ENCODE data around the gene GAN. TPM values are rescaled to one million over a fixed set of nuclear protein-coding genes. Genes with fewer than 3 reads are reported as not detected.

Gene GAN, protein sequence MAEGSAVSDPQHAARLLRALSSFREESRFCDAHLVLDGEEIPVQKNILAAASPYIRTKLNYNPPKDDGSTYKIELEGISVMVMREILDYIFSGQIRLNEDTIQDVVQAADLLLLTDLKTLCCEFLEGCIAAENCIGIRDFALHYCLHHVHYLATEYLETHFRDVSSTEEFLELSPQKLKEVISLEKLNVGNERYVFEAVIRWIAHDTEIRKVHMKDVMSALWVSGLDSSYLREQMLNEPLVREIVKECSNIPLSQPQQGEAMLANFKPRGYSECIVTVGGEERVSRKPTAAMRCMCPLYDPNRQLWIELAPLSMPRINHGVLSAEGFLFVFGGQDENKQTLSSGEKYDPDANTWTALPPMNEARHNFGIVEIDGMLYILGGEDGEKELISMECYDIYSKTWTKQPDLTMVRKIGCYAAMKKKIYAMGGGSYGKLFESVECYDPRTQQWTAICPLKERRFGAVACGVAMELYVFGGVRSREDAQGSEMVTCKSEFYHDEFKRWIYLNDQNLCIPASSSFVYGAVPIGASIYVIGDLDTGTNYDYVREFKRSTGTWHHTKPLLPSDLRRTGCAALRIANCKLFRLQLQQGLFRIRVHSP
- total RNA-seq (10 to 100 TPM; 10.7 to 10.9 TPM), polyA plus RNA-seq (ENCODE audit: insufficient read depth, low read depth, low replicate concordance) (2.4 TPM)
- long read RNA-seq, donor 1, full-length matches to known transcripts: 1 of 1 reads
- long read RNA-seq, donor 1, partial matches to known transcripts: 0 of 1 reads
- long read RNA-seq, donor 1, other reads (novel, unspliced or antisense): 0 of 1 reads
- long read RNA-seq, donor 2: 0 reads

DNA sequence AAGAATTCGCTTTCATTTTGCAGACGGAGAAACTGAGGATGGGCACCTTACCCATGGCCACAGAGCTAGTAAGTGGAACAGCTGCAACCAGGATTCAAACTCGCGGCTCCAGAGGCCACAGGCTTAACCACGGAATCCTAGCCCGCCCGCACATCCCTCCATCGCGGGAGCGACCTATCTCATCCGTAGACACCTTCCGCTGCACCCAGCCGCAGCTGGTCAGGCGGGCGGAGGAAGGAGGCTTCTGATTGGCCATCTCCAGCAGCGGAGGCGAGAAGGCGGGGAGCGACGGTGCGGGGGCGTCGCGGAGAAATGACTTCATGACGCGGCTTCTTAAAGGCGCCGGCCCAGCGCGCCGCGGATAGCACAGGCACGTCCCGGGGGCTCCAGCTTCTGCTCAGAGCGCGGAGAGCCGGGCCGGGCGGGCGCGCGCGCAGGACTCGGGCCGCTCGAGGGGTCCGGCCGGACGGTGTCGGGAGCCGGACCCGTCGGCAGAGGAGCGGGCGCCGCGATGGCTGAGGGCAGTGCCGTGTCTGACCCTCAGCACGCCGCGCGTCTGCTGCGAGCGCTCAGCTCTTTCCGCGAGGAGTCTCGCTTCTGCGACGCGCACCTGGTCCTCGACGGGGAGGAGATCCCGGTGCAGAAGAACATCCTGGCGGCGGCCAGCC lies at the start of gene GAN:
GAN (plus strand) TSS at position 360 of the 668 bp plus-strand sequence; CDS start at position 512, 152 bp downstream.
- peak; percentile 15 for TF ChIP-seq POLR2A (IDR thresholded peaks at IDR 0.05)
- TF ChIP-seq, protein P1, sequence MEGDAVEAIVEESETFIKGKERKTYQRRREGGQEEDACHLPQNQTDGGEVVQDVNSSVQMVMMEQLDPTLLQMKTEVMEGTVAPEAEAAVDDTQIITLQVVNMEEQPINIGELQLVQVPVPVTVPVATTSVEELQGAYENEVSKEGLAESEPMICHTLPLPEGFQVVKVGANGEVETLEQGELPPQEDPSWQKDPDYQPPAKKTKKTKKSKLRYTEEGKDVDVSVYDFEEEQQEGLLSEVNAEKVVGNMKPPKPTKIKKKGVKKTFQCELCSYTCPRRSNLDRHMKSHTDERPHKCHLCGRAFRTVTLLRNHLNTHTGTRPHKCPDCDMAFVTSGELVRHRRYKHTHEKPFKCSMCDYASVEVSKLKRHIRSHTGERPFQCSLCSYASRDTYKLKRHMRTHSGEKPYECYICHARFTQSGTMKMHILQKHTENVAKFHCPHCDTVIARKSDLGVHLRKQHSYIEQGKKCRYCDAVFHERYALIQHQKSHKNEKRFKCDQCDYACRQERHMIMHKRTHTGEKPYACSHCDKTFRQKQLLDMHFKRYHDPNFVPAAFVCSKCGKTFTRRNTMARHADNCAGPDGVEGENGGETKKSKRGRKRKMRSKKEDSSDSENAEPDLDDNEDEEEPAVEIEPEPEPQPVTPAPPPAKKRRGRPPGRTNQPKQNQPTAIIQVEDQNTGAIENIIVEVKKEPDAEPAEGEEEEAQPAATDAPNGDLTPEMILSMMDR (IDR thresholded peaks at IDR 0.05): no peak
- Histone ChIP-seq H3K4me3 (peak within 1 kb of the TSS; percentile 71 to 90), H3K27ac (peak within 1 kb of the TSS; percentile 28 to 88), H3K36me3 (ENCODE audit: low read depth, missing control alignments) (no peaks in the 10 kb centered on the region), H3K9me3 (no peaks in the 10 kb centered on the region), H3K4me1 (peaks cover 7% of the 10 kb centered on the region), H3K27me3 (no peaks in the 10 kb centered on the region)
- intact Hi-C loops (cut with DNase I; ENCODE audit: low total_unique reads): no loop called here
- peak; percentile 98 for DNase-seq
- WGBS, 2 donors: 1 to 2% methylated on average over 8 to 50 of the region's 75 CpGs

DNA sequence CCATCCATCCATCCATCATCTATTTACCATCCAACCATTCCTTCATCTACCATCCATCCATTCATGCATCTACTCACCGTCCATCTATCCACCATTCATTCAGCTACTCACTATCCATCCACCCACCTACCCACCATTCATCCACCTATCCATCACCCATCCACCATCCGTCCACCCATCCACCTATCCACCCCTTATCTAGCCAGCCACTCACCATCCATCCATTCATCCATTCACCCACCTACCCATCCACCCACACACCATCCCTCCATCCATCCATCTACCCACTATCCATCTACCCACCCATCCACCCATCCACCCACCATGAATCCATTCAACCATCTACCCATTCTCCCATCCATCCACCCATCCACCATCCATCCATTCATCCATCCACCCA lies 49.7 kb upstream of the GAN start:
- intact Hi-C loops (cut with DNase I; ENCODE audit: low total_unique reads): no loop called here
- Histone ChIP-seq H3K36me3 (ENCODE audit: low read depth, missing control alignments) (no peaks in the 10 kb centered on the region), H3K27me3 (no peaks in the 10 kb centered on the region), H3K27ac (no peak overlapping the region), H3K4me1 (peaks cover 8% of the 10 kb centered on the region), H3K9me3 (no peaks in the 10 kb centered on the region), H3K4me3 (no peak overlapping the region)
- 97 to 98% methylated on average over 2 of the region's 2 CpGs for WGBS, 2 donors
- TF ChIP-seq POLR2A (IDR thresholded peaks at IDR 0.05): no peak
- TF ChIP-seq, protein P1 (IDR thresholded peaks at IDR 0.05): no peak
- DNase-seq: no peak

- DNase-seq: peak; percentile 72
- no peak overlapping the region for H3K4me3 ChIP-seq
- TF ChIP-seq POLR2A (IDR thresholded peaks at IDR 0.05): no peak
- TF ChIP-seq, protein P1 (IDR thresholded peaks at IDR 0.05): no peak
- no peaks in the 10 kb centered on the region for H3K9me3 ChIP-seq
- WGBS, 2 donors: 65 to 67% methylated on average over 5 of the region's 5 CpGs
- no peaks in the 10 kb centered on the region for H3K27me3 ChIP-seq
- peaks cover 8% of the 10 kb centered on the region for H3K4me1 ChIP-seq
- no peaks in the 10 kb centered on the region for H3K36me3 ChIP-seq (ENCODE audit: low read depth, missing control alignments)
- intact Hi-C loops (cut with DNase I; ENCODE audit: low total_unique reads): no loop called here
- H3K27ac ChIP-seq: no peak overlapping the region
These were observed 48.9 kb upstream of the GAN start for GRCh38 chr16:81265658-81266451.

GRCh38 chr16:81266680-81267095 lies 48.1 kb upstream of the GAN start:
- H3K27me3 ChIP-seq: no peaks in the 10 kb centered on the region
- H3K4me3 ChIP-seq: no peak overlapping the region
- no peak for TF ChIP-seq POLR2A (IDR thresholded peaks at IDR 0.05)
- TF ChIP-seq, protein P1 (IDR thresholded peaks at IDR 0.05): no peak
- no peaks in the 10 kb centered on the region for H3K9me3 ChIP-seq
- no peak overlapping the region for H3K27ac ChIP-seq
- intact Hi-C loops (cut with DNase I; ENCODE audit: low total_unique reads): no loop called here
- no peak for DNase-seq
- WGBS, 2 donors: 56 to 73% methylated on average over 7 of the region's 7 CpGs
- no peaks in the 10 kb centered on the region for H3K36me3 ChIP-seq (ENCODE audit: low read depth, missing control alignments)
- peaks cover 8% of the 10 kb centered on the region for H3K4me1 ChIP-seq

Measured in testis (tissue), 5 donors.